NCI-H510A treated with DMSO at 0.1 percent for 48 hours (cell line): Measurements from ENCODE around the gene RAB4B.
"Not testable (repeated sequence)": the region's sequence is repeated elsewhere in the genome, so short reads cannot be mapped to it uniquely, and the experiment has no call there.

ENCODE experiments used
- DNase-seq: peaks from one replicate; lab custom pipeline; 2025; lab: John Stamatoyannopoulos, UW

RAB4B gene

DNA sequence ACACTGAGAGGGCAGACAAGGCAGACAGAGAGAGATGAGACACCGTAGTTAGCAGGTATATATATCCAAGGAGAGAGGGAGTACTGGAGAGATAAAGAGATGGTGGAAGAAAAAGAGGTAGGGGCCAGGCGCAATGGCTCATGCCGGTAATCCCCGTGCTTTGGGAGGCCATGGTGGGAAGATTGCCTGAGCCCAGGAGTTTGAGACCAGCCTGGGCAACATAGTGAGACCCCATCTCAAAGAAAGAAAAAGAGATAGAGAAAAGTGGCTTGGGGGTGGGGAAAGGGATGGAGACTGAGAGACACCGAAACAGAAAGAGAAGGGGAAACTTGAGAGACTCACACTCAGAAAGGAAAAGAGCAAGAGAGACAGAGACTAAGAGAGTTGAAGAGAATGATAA lies 2.5 kb downstream of the RAB4B start:
- no peak for DNase-seq

- no peak for DNase-seq
Measured at GRCh38 chr19:40781140-40781539, 3.1 kb downstream of the RAB4B start.

GRCh38 chr19:40783711-40784110 lies 5.7 kb downstream of the RAB4B start:
- no peak for DNase-seq

GRCh38 chr19:40784146-40784545 lies 6.1 kb downstream of the RAB4B start:
- DNase-seq: not testable (repeated sequence)

- no peak for DNase-seq
Measured at GRCh38 chr19:40785526-40785925, 7.5 kb downstream of the RAB4B start.

- no peak for DNase-seq
Measured at GRCh38 chr19:40786060-40787037, 8.3 kb downstream of the RAB4B start.

GRCh38 chr19:40791349-40791748 lies 13.3 kb downstream of the RAB4B start:
- DNase-seq: no peak

DNA sequence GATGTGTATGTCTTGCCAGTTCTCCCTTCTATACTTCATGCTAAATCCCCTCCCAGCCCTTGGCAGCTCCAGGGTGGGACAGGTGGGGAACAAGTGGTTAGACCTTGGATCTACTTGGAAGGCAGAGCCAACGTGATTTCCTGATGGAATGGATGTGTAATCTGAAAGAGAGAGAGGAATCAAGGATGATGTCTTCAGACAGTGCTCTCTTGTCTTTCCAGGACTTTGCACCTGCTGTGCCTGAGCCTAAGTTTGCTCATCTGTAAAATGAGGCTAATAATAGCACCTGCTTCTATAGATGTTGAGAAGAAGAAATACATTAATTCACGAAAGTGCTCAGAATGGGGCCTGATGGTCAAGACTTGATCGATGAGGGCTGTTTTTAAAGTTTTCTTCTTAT lies 13.9 kb downstream of the RAB4B start:
- no peak for DNase-seq

DNA sequence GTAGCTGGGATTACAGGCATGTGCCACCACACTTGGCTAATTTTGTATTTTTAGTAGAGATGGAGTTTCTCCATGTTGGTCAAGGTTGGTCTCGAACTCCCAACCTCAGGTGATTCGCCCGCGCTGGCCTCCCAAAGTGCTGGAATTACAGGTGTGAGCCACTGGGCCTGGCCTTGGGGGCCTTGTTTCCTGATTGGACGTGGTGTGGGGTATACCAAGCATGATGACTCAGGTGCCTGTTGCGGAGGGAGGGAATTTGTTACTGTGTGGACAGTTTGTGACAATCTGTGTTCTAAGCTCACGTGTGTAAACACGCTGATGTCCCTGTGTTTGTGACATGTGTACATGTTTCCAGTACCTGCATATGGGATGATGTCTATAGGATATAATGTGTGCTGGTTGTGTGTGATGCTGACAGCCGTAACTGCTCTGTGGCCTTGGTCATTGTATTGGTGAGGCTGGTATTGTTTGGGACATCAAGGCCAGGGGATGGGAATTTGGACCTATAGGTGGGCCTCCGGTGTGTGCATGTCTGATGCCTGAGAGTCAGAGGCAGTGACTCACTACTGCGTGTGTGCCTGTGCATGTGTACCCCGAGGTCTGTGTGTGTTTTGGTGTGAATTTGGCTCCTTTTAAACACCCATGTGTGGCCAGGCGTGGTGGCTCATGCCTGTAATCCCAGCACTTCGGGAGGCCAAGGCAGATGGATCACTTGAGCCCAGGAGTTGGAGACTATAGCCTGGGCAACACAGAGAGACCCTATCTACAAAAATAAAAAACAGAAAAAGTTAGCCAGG lies 19.3 kb downstream of the RAB4B start:
- DNase-seq: no peak

GRCh38 chr19:40797963-40798682 lies 20.1 kb downstream of the RAB4B start:
- DNase-seq: peak; percentile 73

- peak; percentile 99 for DNase-seq
Measured at GRCh38 chr19:40798683-40799557, 20.9 kb downstream of the RAB4B start, which contains the start of gene EGLN2. EGLN2 (plus strand) TSS chr19:40799191; CDS start chr19:40800573, 1,382 bp downstream.

GRCh38 chr19:40799558-40800338 lies 21.7 kb downstream of the RAB4B start:
- DNase-seq: no peak

- DNase-seq: no peak
Measured at GRCh38 chr19:40800339-40800996, 22.4 kb downstream of the RAB4B start.

DNA sequence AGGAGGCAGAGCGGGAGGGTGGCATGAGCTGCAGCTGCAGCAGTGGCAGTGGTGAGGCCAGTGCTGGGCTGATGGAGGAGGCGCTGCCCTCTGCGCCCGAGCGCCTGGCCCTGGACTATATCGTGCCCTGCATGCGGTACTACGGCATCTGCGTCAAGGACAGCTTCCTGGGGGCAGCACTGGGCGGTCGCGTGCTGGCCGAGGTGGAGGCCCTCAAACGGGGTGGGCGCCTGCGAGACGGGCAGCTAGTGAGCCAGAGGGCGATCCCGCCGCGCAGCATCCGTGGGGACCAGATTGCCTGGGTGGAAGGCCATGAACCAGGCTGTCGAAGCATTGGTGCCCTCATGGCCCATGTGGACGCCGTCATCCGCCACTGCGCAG lies 22.9 kb downstream of the RAB4B start:
- DNase-seq: no peak

GRCh38 chr19:40801426-40802299 lies 23.6 kb downstream of the RAB4B start:
- no peak for DNase-seq

DNA sequence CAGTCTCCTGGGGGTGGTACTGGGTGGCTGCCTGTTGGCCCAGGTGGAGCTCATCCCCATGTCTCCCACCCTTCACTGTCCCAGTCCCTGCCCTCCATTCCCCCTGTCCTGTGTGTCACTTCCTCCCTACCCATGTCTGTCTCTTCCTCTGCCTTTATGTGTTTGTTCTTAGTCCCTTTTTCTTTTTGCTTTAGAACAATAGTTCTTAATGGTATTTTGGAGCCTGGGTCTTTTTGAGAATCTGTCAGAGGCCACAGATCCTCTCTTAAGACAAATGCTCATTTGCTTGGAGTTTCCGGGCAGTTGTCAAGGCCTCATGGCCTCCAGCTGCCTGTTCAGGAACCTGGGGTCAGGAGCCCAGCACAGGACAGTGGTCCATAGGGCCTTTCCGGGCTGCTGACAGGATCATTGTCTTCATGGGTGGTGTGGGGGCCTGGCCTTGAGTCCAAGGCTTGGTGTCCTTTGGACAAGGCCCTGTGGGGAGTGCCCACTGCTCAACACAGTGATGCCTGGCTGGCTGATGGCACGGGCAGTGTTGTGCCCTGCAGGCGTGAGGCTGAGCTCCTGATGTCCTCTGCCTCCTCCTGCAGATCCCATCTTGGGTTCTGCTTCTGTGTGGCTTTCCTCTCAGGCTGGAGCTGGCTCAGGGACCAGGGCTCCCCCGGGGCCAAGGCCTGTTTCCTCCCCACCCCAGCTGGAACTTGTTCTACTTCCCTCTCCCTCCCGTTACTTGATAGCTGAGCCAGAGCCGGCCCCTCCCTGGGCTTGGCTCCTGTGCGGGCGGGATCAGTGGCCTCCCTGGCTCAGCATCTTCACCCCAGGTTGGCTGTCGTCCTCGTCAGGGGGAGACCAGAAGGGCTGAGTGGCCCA lies 24.5 kb downstream of the RAB4B start:
- DNase-seq: no peak

DNA sequence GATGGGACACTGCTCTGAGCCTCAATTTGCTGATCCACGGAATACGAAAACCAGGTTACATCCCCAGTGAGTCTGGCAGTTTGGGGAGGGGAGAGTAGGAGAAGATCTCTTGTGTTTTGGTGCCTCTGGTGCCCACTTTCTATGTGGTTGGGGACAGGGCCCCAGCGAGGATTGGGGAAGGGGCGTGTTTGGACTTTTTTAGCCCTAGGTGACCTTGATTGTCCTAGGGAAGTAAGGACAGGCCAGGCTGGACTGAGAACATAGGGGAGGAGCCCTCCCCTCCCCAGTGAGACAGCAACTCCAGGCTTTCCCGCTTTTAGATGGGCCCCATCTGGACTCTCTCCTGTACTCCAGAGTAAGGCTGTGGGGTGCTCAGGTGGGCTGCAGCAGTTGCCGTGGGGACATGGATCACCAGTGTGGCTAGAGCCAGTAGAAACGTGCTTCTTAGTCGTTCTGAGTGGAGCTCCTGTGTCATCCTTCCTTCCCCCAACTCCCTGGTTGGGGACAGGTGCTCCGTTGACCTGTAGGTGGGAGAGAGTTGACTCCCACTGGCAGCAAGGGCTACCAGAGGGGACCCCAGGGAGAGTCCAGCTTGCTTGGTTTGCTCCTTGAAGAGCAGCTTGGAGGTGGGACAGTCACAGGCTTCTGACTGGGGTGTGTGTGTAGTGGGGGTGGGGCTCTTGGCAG lies 25.3 kb downstream of the RAB4B start:
- DNase-seq: no peak
